GM21717 (cell line): Measurements from ENCODE around the gene COMT.
"Not testable (repeated sequence)": the region's sequence is repeated elsewhere in the genome, so short reads cannot be mapped to it uniquely, and the experiment has no call there.

Experiments
- ATAC-seq: cut with Tn5 transposase; IDR thresholded peaks from one replicate; pipeline ENCODE4 v1.9.1; 2021; ENCODE audit warnings: mild to moderate bottlenecking, moderate library complexity; ENCODE audit not compliant: unreplicated experiment

The COMT gene

DNA sequence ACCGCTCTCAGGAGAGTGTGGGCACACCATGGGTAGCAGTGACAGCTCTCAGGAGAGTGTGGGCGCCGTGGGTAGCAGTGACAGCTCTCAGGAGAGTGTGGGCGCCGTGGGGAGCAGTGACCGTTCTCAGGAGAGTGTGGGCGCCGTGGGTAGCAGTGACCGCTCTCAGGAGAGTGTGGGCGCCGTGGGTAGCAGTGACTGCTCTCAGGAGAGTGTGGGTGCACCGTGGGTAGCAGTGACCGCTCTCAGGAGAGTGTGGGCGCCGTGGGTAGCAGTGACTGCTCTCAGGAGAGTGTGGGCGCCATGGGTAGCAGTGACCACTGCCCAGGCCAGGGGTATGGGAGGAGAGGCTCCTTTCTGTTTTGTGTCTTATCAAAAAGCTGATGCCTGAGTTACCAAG, 33.7 kb upstream of the COMT start:
- ATAC-seq, result not testable (repeated sequence)

DNA sequence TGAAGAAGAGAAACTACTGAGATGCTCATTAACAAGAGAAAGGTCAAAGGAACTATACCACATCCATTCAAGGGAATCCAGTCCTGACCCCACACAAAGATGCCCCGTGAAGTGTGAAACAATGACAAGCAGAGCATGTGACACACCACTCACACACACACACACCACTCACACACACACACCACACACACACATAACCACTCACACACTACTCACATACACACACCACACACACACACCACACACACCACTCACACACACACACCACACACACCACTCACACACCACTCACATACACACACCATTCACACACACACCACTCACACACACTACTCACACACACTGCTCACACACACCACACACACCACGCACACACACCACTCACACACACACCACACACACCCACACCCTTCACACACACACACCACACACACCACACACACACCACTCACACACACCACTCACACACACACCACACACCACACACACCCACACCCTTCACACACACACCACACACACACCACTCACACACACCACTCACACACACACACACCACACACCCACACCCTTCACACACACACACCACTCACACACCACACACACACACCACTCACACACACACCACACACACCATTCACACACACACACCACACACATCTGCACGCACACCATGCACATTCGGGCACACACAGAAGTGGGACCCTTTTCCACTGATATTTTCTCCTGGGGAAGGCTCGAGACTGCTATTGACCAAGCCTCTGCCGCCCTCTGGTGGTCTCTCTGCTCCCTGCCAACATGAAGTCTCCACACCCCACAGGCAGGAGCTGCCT, 32.0 kb upstream of the COMT start:
- ATAC-seq, result no peak

DNA sequence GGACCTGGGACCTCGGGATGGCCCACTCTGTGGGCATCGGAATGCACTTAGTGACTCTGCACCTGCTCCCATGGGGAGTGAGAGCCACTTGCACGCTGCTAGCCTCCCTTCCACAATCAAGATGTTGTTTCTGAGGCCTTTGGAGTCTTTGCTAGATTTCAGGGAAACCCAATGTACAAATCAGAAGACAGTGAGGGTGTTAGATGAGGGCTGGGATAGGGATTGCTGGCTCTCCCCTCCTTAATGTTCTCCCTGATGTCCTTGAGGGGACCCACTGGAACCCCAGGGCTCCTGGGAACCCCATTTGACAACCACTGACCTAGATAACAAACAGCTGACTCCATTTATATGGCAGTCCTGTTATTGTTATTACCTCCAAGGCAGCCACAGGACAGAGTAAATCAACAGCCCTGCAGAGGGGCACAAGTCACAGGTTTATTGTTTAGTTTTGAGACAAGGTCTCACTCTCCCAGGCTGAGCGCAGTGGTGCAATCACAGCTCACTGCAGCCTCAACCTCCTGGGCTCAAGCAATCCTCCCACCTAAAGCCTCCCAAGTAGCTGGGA, 31.3 kb upstream of the COMT start:
- no peak for ATAC-seq

DNA sequence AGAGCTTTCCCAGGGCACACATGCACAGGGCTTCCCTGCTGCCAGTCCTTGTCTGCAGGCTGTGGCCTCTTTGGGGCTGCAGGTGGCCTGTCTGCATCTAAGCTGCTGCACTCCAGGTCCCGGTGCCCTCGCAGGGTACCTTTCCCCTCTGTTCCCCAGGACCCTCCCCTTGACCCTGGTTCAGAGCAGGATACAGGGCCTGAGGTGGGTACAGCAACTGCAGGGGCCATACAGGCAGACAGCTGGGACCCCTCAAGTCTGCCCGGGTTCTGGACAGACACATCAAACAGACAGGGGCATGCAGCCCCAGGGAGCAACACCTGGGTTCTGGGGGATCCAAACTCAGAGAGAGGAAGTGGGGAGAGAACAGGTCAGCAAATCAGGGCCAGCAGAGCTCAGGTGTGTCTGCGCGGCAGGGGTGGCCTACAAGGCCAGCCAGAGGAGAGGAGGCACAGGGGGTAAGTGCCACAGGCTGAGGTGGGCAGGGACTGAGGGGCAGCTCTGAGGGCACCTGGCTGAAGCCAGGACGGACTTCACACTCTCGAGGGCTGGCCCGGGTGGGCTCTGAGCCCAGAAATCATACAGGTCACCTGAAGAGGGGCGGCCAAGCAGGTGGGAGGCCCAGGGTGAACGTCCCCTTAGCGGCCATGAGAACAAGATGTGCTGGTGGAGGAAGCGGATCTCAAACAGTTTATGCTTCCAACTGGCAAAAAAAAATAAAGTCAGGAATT, 29.9 kb upstream of the COMT start:
- no peak for ATAC-seq

DNA sequence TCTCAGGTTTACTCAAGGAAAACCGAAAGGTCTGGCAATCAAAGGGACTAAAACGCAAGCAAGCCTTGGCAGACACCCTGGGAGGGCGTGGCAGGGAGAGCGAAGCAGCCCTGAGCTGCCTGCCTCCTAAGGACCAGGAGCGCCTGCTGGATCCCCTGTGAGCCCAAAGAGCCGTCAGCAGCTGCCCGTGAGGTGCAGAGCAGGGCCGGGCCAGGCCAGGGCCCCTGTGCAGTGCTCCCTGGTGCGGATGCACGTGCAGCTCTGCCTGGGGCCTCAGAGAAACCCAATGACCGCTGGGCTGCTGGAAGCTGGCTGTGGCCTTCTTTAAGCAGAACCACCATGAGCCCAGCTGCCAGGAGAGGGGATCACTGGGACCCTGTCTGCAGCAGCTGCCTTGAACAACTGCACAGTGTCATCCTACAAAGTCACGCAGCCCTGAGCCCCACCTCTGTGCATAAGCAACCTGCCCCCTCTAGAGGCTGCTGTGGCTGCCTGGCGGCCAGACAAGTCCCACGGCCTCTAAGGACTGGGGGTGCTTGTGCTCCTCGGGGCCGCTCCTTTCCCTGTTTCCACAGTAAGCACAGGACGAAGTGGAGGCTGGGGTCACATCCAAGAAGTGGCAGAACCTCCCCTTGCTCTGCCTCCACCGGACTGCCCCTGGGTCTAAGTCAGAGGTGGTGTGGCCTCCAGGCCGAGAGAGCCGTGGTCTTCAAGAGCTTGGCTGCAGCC, 29.1 kb upstream of the COMT start:
- no peak for ATAC-seq

DNA sequence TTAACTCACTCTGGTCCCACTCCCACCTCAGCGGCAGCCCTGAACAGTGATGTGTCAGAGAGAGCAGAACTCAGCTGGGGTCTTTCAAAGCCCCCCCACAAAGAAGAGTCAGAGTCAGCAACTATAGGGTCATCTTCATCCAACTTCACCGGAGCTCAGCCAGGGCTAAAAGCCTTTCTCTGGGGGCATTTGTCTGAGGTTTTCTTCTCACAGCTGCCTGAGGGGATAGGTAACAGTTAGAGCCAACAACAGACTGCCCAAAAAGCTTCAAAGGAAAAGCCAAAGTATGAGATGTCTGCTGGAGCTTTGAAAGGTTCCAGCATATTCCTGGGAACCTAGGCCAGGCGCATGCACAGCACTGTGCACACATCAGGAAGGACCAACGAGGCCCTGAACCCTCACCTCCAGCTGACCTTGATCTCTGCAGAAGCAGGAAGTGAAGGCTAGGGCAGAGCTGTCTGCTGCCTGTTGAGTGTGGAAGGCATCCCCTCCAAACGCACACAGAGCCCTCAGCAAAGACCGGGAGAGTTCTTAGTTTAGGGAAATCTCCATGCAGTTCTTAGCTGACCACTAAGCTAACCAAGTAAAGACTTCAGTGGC, 28.1 kb upstream of the COMT start:
- no peak for ATAC-seq

DNA sequence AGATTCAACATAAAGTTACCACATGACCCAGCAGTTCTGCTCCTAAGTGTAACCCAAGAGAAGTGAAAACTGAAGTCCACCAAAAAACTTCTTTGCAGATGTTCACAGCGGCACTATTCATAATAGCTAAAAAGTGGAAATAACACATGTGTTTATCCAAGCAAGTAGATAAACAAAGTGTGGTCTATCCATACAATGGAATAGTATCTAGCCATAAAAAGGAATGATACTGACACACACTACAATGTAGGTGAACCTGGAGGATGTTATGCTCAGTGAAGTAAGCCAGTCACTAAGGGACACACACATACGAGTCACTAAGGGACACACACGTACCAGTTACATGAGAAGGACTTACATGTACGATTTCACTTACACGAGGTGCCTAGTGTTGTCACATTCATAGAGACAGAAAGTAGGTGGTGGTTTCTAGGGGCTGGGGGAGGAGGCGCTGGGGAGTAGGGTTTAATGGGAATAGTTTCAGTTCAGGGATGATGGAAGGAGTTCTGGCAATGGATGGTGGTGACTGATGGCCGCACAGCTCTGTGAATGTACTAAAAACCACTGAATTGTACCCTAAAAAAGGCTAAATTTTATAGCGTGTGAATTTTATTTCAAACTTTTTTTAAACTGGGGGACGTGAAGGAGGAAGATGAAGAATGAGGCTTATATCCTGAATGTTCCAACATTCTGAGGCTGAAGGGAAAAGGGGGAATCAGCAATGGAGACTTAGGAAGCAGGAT, 27.2 kb upstream of the COMT start:
- ATAC-seq, result no peak

DNA sequence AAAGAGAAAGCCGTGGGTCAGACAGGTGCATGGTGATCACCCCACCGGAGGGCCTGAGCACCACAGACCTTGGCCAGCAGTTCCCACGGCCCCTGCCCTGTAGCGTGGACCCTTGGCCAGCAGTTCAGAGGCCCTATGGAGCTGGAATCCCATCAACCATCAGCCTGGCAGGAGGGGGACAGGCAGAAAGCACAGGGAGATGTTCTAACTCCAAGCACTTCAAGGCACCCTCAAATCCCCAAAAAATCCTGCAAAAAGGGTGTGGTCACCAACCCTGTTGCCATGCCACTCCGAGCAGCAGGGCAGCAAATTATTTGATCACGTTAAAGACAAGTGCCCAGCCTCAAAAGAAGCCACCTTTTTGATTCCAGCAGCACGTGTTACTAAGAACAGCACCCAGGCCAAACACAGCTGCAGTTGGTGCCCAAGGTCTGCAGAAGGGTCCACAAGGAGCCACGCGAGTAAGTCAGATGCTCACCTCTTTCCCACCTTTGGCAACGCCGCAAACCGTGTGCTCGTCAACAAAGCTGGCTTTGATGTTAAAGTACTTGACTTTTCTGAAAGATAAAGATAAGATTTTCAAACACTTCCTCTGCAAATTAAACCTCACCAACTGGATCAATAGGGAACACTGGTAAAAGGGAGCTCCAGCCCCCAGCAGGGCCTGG, 26.2 kb upstream of the COMT start:
- no peak for ATAC-seq

DNA sequence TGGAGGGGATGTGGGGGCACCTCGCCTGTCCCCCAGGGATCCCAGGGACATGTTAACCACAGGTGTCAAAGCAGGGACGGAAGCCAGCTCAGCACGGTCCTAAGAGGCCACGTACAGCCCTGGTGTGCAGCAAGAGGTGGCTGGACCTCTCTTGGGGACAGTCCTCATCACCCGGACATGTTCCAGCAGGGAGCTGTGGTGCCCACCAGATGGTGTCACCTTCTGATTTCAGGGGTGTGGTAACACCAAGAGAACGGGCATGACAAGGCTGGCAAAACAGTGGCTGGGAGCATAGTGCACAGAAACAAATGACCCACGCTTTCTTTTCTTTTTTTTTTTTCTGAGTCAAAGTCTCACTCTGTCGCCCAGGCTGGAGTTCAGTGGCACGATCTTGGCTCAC, 25.6 kb upstream of the COMT start:
- ATAC-seq, result no peak

DNA sequence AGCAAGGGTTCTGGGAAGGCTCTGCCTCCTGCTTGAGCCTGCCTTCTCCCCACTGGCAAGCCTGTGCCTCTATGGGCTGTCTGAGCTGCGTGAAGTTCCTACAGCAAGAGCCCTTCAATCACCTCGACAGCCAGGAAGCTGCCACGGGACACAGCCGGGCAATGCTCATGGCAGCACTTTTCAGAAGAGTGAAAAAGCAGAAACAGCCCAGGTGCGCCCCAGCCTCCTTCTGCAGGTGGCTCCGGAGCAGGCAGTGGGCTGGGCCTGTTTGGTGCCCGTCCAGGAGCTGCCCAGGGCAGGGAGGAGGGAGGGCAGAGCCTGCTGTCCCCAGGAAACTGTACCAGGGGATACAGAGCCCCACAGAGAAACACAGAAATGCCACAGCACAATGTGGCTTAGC, 24.6 kb upstream of the COMT start:
- ATAC-seq, result no peak

DNA sequence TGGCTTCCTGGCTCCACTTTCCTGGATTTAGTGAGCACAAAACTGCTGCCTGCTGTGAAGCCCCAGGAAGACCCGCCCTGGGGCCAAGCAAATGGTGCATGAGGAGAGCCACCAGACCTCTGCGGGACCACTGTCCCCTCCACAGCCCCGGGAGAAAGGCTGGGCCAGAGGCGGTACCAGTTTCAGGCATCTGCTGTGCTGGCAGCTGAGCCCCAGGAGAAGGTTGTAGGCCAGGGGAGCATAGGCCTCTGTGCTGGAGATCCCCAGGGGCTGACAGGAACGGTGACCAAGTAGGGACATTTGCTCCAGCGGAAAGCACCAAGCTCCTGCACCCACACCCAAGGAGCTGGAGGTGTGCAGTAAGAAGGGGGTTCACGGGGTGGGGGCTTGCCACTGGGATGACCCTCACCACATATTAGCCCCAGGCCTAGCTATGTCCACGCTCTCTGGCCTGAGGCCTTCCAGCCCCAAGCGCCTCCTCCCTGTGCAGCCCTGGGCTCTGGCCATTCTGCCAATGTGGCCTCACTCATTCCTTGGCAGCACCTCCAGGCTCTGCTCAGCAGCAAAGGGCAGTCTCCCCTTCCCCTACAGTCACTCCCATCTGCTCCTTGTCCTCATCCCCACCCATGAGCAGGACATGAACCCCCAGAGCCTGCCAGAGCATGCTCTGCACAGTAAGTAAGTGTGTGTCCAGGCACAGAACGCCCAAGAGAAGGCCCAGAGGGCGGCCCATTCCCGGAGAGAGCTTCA, 24.0 kb upstream of the COMT start:
- ATAC-seq, result no peak

DNA sequence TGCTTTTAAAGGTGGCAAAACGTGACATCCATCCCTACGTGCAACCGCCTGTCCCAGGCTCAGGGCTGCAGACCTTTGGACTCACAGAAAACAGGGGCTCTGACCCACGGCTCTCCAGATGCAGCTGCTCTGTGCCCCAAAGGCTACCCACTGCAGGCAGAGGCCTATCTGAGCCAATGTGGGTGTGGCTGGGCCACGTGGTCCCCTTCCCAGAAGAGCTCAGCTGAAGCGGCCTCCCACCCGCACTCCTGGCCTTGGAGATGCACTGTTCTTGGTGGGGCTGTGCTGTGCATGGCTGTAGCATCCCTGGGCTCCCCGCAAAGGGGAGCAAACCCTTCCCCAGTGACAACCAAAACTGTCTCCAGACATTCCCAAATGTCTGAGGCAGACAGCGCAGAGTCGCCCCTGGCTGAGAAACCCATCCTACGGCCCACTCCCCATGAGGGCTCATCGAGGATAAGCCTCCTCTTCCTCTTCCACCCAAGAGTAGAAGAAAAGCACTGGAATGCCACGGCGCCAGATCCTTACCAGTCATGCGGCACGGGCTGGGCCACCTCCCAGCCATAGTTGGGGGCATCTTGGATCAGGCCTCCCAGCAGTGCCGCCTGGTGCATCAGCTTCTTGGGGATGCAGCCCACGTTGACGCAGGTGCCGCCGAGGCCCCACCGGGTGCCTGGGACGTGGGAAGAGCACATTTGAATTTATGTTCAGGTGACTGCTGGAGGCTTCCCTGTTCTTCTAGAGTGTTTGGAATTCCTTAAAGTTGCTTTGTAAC, 23.1 kb upstream of the COMT start:
- ATAC-seq, result no peak

DNA sequence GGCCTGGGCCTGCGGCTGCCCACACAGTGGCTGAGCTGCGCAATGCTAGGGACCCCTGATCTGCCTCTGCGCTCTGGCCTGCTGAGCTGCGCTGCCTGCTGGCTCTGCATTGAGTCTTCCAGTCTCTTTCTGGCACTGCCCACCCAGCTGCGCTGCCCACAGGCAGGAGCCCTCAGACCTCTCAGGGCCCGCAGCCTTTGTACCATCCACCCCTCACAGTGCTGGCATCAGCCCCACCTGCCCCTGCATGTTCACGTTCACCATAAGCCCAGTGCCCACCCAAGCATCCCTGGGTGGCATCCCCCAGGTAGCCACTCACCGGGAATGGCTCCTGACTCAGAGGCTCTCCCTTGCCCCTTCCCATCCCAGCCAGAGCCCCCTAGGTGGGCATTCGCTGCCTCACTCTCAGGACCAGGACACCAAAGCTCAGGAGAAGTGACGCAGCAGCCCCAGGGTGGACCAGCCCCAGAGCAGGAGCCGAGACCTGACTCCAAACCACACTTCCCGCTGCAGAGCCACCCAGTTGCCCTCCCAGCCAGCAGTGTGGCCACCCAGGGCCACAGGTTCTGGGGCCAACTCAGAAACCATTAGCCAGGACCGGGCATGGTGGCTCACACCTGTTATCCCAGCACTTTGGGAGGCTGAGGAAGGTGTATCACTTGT, 21.7 kb upstream of the COMT start:
- ATAC-seq, result no peak

DNA sequence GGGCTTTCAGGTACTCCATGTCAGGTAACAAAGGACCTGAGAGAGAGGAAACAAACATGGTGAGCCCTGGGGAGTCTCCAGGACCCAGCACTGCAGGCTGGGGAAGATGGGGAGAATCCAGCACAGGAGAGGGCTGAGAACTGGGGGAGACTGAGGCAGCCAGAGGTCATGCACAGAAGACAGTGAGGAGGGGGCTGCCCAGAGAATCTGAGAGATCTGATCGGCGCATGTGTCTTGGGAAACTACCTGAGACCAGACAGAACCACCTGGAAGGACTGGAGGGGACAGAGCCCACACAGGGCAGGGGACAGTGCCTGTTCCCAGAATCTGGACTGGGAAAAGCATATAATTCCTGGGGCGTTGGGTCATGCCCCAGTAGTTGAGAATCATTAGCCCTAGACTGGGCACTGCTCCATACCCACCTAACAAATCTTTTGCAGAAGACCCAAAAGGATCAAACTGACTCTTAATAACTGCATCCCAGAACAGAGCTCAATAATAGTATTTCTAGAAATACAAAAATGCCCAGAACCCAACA, 20.0 kb upstream of the COMT start:
- ATAC-seq, result no peak

DNA sequence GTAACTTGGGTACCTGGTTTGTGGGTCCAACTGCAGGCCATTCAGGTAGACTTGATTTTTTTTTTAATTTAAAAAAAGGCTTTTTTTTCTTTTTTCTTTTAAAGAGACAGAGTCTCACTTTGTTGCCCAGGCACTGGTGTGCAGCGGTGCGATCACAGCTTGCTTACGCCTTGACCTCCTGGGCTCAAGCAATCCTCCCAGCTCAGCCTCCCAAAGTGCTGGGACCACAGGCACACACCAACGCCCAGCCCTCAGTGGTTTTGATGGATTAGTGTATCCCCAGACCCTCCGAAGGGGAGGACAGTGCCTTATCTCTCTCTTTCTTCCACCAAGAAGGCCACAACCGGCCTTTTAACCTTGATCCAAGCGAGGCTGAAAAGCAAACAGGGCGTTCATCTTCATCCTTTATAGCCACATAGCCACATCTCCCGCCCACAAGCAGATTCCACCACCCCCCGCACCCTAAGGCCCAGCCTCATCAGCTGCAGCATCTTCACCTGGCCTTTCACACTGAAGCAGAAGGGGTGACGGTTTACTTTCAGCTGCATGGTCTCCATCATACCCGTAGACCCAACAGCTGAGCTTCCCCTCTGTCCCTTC, 17.6 kb upstream of the COMT start:
- no peak for ATAC-seq

DNA sequence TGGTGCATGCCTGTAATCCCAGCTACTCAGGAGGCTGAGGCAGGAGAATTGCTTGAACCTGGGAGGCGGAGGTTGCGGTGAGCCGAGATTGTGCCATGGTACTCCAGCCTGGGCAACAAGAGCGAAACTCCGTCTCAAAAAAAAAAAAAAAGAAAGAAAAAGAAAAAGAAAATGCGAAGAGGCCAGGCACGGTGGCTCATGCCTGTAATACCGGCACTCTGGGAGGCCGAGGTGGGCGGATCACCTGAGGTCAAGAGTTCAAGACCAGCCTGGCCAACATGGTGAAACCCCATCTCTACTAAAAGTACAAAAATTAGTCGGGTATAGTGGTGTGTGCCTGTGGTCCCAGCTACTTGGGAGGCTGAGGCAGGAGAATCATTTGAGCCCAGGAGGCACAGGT, 15.5 kb upstream of the COMT start:
- ATAC-seq, result not testable (repeated sequence)

DNA sequence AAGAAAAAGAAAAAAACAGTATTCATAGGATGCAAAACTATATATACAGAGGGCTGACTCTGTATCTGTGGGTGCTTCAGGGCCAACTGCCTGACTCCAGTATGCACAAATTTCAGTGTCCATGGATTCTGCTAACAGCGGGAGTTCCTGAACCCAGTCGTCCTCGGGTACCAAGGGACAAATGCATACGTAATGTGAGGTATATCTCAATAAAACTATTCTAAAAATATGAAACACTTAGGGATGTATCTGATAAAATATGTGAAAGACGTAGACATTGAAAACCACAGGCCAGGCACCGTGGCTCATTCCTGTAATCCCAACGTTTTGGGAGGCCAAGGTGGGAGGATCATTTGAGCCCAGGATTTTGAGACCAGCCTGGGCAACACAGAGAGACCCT, 13.9 kb upstream of the COMT start:
- ATAC-seq, result no peak
